Measurements from ENCODE around the gene MAPKAPK5. TPM values are rescaled to one million over a fixed set of nuclear protein-coding genes. Genes with fewer than 3 reads are reported as not detected.

MAPKAPK5 gene
- total and polyA plus RNA-seq, 2 donors (not counting 3 experiments of a cell fraction or from before 2014, with no cell fraction given), result 22.8 to 47.1 TPM

GRCh38 chr12:111901182-111901581, 59.2 kb downstream of the MAPKAPK5 start:
- Histone ChIP-seq H3K9me3 (replicated peaks; ENCODE audit: control insufficient read depth, insufficient read depth, low read length) (no peaks in the 10 kb centered on the region), H3K4me1 (ENCODE audit: control insufficient read depth, extremely low read depth, insufficient read depth, low read length) (no peaks in the 10 kb centered on the region), H3K36me3 (ENCODE audit: control insufficient read depth in 2 of 2, extremely low read depth in 1 of 2, insufficient read depth in 2 of 2, low read length in 2 of 2) (peaks cover 2 to 4% of the 10 kb centered on the region in 2 experiments), H3K79me2 (ENCODE audit: control insufficient read depth, insufficient read depth, low read length) (no peaks in the 10 kb centered on the region), H3K27me3 (ENCODE audit: control insufficient read depth in 2 of 2, insufficient read depth in 2 of 2, low read length in 2 of 2) (no peaks in the 10 kb centered on the region), H3K27ac (ENCODE audit: insufficient read depth, low read depth, low read length) (no peak overlapping the region), H2AFZ (ENCODE audit: low read depth, low read length) (no peak overlapping the region), H3K4me3 (replicated peaks in 1 of 3; ENCODE audit: insufficient read depth in 1 of 3, low read depth in 1 of 3, low read length in 3 of 3) (no peak overlapping the region), H4K20me1 (replicated peaks; ENCODE audit: control insufficient read depth, extremely low read depth, insufficient read depth, low read length) (no peaks in the 10 kb centered on the region), H3K9ac (replicated peaks; ENCODE audit: extremely low read depth, insufficient read depth, low read length) (no peak overlapping the region), H3K9me1 (replicated peaks; ENCODE audit: control insufficient read depth, extremely low read depth, insufficient read depth, low read length) (no peaks in the 10 kb centered on the region), H3K4me2 (ENCODE audit: insufficient read depth, low read length) (no peak overlapping the region)
- dilution Hi-C loops (cut with MboI; ENCODE audit: extremely low pct_ligation_motif_present, low sequenced_read_pairs) (no loop called here), intact Hi-C loops (cut with micrococcal nuclease) (no loop called here)
- TF ChIP-seq GATA2 (IDR thresholded peaks at IDR 0.05; ENCODE audit: insufficient read depth, insufficient read length, low read depth, low read length) (no peak), FOS (IDR thresholded peaks at IDR 0.05; ENCODE audit: borderline replicate concordance, insufficient read depth, low read length) (no peak), MAX (IDR thresholded peaks at IDR 0.05; ENCODE audit: insufficient read depth, insufficient read length) (no peak), EZH2 (IDR thresholded peaks at IDR 0.05; ENCODE audit: borderline replicate concordance, low read depth, low read length, severe bottlenecking) (no peak), POLR2AphosphoS5 (IDR thresholded peaks at IDR 0.05; ENCODE audit: insufficient read depth, low read depth, low read length) (no peak), CTCF (IDR thresholded peaks at IDR 0.05; ENCODE audit: extremely low read depth in 1 of 2, insufficient read depth in 1 of 2, low read depth in 1 of 2, low read length in 2 of 2) (no peak)
- CTCF ChIA-PET, result interaction anchor here (1.0 kb wide), 1 partner anchor 44 kb away, joined by 4 read pairs; no protein-coding TSS in a partner anchor
- FAIRE-seq (no peak), DNase-seq (ENCODE audit: low read depth, low spot score) (no peak)
- POLR2A ChIA-PET, result no interaction called here
- BruUV-seq (replicated peaks), result no TSS peak

Measured in endothelial cell of umbilical vein (primary cell).